ENCODE data around the gene STK32B. TPM values are rescaled to one million over a fixed set of nuclear protein-coding genes. Genes with fewer than 3 reads are reported as not detected.

STK32B gene
- total and polyA plus RNA-seq, 2 of the 8 experiments (the other 6 are each of a cell fraction or from before 2014, with no cell fraction given): 2.3 to 2.5 TPM

DNA sequence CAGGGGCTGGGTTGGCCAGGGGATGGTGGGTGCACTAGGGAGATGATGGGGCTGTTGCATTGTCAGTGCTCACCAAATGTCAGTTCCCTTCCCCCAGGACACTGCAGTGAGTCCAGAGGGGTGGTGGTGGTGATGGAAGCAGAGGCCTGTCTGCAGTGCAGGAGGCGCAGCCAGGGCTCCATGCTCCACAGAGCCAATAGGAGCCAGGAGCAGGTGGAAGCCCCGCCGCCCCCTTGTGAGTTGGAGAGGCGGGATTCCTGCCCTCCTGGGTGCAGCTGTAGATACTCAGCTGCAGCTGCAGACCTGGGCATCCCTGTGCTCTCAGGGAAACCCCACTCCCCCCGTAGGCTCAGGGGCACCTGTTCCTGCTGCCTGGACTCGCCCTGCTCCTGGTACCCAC, 372.4 kb downstream of the STK32B start:
- Histone ChIP-seq H3K4me1 (replicated peaks in 1 of 4; ENCODE audit: control insufficient read depth in 3 of 4, insufficient read depth in 4 of 4, low read length in 3 of 4) (no peaks in the 10 kb centered on the region; a peak in 1 of 7 replicates), H3K14ac (ENCODE audit: insufficient read length) (no peak overlapping the region), H3K79me2 (ENCODE audit: control insufficient read depth in 1 of 2, insufficient read depth in 2 of 2, low read length in 2 of 2) (no peaks in the 10 kb centered on the region), H3K4me3 (ENCODE audit: extremely low read depth in 1 of 4, insufficient read depth in 2 of 4, low read depth in 3 of 4, low read length in 4 of 4) (no peak overlapping the region), H2BK12ac (ENCODE audit: low read depth, low read length) (no peak overlapping the region), H2BK20ac (ENCODE audit: low read length) (no peak overlapping the region), H2AK5ac (ENCODE audit: low read depth, low read length) (no peak overlapping the region), H3K23ac (ENCODE audit: insufficient read length) (no peak overlapping the region), H3K18ac (ENCODE audit: extremely low read depth, low read length) (no peak overlapping the region), H3K27me3 (replicated peaks in 1 of 4; ENCODE audit: control insufficient read depth in 3 of 4, extremely low read depth in 1 of 4, insufficient read depth in 3 of 4, low read length in 3 of 4) (no peaks in the 10 kb centered on the region), H3K56ac (replicated peaks; ENCODE audit: insufficient read length, low read depth, low read length) (no peak overlapping the region), H4K20me1 (replicated peaks in 1 of 2; ENCODE audit: control insufficient read depth in 1 of 2, insufficient read depth in 2 of 2, low read length in 2 of 2) (no peaks in the 10 kb centered on the region), H3K9me3 (ENCODE audit: insufficient read depth in 2 of 2, low read depth in 1 of 2, low read length in 1 of 2) (0 out of 4 replicates have a peak, but pooled peaks cover 0 to 2% of the 10 kb centered on the region in 2 experiments), H2AFZ (ENCODE audit: low read length) (no peak overlapping the region), H3K23me2 (ENCODE audit: low read depth, low read length) (no peaks in the 10 kb centered on the region), H4K8ac (ENCODE audit: extremely low read depth, insufficient read depth, low read length) (no peak overlapping the region), H4K91ac (replicated peaks; ENCODE audit: insufficient read length, low read length) (no peak overlapping the region), H2BK120ac (replicated peaks; ENCODE audit: low read depth, low read length) (no peak overlapping the region), H2BK15ac (ENCODE audit: low read length) (no peak overlapping the region), H3K27ac (ENCODE audit: low read depth, low read length) (no peak overlapping the region), H3K36me3 (ENCODE audit: control insufficient read depth in 2 of 4, insufficient read depth in 4 of 4, low read length in 3 of 4) (no peaks in the 10 kb centered on the region), H3K9ac (replicated peaks in 1 of 4; ENCODE audit: extremely low read depth in 1 of 4, low read depth in 3 of 4, low read length in 3 of 4) (no peak overlapping the region), H2BK5ac (ENCODE audit: low read depth, low read length) (no peak overlapping the region), H4K5ac (ENCODE audit: insufficient read length, low read depth, low read length) (no peak overlapping the region), H3K79me1 (ENCODE audit: low read depth, low read length) (no peaks in the 10 kb centered on the region), H3K4ac (replicated peaks; ENCODE audit: insufficient read length, low read depth, low read length) (no peak overlapping the region), H3K4me2 (ENCODE audit: insufficient read depth in 1 of 2, low read depth in 2 of 2, low read length in 2 of 2) (no peak overlapping the region)
- 86% methylated on average over 6 of the region's 6 CpGs; no CpG with 5 or more reads in 1 of the 2 experiments for WGBS, 2 experiments (ENCODE audit: extremely low coverage in 1 of 2, insufficient coverage in 1 of 2, insufficient read length in 1 of 2, insufficient replicate concordance in 2 of 2, low coverage in 1 of 2, low lambda C conversion rate in 2 of 2, missing lambda C conversion rate in 1 of 2)
- ChIA-PET POLR2A (ENCODE audit: partially characterized antibody) (no interaction called here), CTCF (ENCODE audit: partially characterized antibody) (interaction anchor here (1.1 to 3.6 kb wide), 2 partner anchors 28 to 36 kb away, joined by 4 to 16 read pairs; no protein-coding TSS in a partner anchor)
- DNase-seq (ENCODE audit: low read depth in 1 of 2, low spot score in 2 of 2) (no peak), FAIRE-seq (no peak)
- TF ChIP-seq ASH2L (IDR thresholded peaks at IDR 0.05; ENCODE audit: low read length): no peak
- TF ChIP-seq SP4 (IDR thresholded peaks at IDR 0.05; ENCODE audit: low read length): no peak
- TF ChIP-seq RNF2 (IDR thresholded peaks at IDR 0.05; ENCODE audit: borderline replicate concordance, low read depth, low read length, missing control alignments, poor library complexity, severe bottlenecking): no peak
- no peak for TF ChIP-seq RXRA (IDR thresholded peaks at IDR 0.05; ENCODE audit: insufficient read depth, low read depth, low read length)
- no peak for TF ChIP-seq TBP (IDR thresholded peaks at IDR 0.05; ENCODE audit: low read depth, low read length)
- no peak for TF ChIP-seq SIN3A (conservative IDR thresholded peaks at IDR 0.05 in 1 of 2, IDR thresholded peaks at IDR 0.05 in 1 of 2; ENCODE audit: low read depth in 1 of 2, low read length in 2 of 2)
- TF ChIP-seq CBX8 (IDR thresholded peaks at IDR 0.05; ENCODE audit: borderline replicate concordance, low read depth, low read length): no peak
- TF ChIP-seq JUND (IDR thresholded peaks at IDR 0.05; ENCODE audit: low read length): no peak
- TF ChIP-seq, protein P1, sequence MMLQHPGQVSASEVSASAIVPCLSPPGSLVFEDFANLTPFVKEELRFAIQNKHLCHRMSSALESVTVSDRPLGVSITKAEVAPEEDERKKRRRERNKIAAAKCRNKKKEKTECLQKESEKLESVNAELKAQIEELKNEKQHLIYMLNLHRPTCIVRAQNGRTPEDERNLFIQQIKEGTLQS (IDR thresholded peaks at IDR 0.05; ENCODE audit: insufficient read depth, low read depth, low read length): no peak
- no peak for TF ChIP-seq NANOG (IDR thresholded peaks at IDR 0.05; ENCODE audit: insufficient read depth, low read depth, low read length, poor library complexity, severe bottlenecking)
- no peak for TF ChIP-seq CHD2 (IDR thresholded peaks at IDR 0.05; ENCODE audit: low read length)
- TF ChIP-seq BACH1 (IDR thresholded peaks at IDR 0.05; ENCODE audit: low read length): no peak
- TF ChIP-seq HDAC6 (IDR thresholded peaks at IDR 0.05; ENCODE audit: low read depth, low read length): no peak
- no peak for TF ChIP-seq CTBP2 (IDR thresholded peaks at IDR 0.05; ENCODE audit: borderline replicate concordance, insufficient read depth, insufficient read length, low read length)

Data from H1 (cell line).